HTERT RPE-1 (cell line): ENCODE data around the gene TBC1D7.

ENCODE experiments used
- in situ Hi-C: fragments of 300-500 bp; cut with MboI; formaldehyde crosslinking; loops from 4 replicates; pipeline ENCODE4 v1.14.3; 2020; ENCODE audit warnings: low sequenced_read_pairs

Gene TBC1D7

DNA sequence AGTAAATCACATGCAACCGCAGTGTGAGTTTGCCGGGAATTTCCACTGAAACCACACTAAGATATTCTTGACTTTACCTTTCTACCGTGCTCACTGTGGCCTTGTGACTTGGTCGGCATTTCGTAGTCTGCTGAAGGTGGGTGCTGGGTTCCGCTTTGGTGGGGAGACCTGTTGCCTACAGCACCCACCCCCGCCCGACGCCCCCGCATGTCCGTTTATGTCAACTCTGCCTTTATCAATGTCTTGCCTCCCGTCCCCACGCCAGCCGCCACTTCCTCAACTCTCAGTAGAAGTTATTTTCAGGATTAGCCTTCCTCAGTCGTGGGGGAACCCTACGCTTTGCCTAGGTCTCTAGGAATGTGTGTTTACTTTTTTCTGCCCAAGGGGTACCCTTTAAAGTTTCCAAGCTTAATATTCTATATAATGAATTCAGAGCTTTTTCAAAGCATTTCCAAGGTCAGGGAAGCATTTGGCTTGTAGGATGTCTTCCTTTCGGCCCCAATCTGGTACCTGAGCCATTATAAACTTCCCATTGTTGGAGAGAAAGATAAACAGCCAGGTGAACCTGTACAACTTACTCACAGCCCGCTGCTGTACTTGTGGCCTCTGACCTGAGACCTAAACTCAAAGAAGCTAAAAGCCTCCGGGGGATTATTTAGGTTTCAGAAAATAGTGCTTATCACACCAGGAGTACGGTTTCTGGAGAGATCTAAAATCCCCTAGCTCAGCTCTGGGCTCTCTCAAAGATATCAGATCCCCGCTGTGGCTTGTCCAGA, 54.2 kb downstream of the TBC1D7 start:
- in situ Hi-C loops = no loop called here

DNA sequence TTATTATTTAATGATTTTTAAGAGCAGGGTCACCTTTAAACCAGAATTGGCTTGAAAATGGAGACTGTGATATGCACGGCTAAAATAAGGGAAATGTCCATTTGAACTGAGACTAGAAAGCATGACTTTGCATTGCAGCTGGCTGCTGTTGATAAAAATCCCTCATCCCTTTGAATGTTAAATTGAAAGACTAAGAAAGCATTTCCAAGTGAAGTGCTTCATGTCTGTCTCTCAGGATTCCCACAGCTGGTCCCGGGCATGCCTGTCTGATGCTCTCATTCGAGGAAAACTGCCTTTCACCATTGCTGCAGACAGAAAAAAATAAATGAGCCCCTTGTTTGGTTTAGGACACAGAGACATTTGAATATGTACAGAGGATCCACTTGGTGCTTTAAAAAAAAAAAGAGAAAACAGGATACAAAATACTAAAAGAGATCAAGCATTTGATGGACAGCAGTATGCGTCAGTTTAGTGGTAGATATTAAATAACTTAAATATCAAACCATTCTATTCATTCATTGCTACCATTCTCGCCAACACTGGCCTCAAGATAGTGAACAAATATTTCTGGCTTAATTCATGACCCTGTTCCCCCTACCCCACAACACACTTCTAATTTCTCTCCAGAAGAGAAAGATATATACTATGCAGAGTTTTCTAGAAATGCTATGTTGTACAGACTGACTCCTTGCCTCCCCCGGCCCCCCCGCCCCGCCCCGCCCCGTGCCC, 55.0 kb downstream of the TBC1D7 start:
- in situ Hi-C loops = no loop called here

DNA sequence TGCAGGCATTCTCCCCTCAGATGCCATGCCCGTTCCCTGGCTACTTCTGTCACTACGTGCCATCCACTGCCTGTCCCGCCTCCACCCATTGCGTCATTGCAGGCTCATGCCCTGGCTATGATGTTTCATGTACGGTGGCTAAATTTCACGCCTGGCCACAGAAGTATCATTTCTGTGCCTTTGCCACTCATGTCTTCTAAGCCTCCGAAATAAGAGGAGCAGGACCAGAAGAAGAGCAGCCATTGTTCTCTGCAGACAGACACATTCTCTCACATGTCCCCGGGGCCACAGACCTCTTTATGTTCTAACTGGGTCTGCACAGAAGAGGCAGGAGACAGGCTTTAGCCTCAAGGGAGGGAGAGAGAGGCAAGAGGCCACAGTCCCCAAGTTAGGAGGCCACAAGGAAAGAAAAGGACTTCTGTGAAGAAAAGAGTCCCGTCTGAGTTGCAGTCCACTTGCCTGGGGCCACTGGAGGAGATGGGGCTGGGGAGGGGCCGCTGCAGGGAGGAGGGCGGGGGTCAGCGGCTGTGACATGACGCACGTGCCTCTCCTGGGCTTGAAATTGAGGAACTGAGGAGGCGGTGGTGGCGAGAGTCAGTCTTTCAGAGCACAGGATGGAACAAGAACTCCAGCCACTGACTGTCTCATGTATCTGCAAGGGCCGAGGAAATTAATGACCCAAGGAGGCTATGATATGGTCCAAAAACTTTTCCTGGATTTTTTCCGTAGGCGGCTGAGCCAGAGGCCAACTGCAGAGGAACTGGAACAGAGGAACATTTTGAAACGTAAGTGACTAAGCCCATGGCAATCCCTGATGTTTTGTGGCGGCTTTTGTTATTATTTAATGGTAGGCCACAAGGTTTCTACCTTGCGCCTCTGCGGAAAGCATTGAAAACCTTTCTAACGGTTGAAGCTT, 55.9 kb downstream of the TBC1D7 start:
- in situ Hi-C loops = no loop called here

DNA sequence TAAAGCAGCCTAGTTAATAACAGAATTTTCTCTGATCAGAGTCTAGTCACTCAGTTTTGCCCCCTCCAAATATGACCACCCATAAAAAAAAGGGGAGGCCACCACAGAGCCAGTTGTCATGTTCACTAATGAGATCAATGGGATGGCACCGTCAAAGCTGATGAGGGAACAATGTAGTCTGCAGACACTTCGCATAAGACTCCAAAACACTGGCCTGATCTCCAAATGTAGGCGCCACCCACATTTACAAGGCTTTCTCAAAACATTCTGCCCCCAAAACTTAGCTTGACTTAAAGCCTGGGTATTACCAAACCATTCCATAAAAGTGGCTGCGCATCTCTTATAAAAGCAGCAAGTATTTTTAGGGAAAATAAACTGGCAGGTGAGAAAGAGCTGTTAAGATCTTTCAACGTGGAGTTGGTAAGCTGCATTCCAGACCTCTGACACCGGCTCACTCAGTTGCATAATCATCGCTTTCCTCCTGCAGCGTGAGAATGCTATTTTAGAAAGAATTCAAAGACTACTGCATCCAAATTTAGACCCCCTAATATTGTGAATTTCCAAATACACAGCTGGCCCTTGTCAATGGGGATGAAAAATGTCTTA, 59.3 kb downstream of the TBC1D7 start:
- in situ Hi-C loops = no loop called here

DNA sequence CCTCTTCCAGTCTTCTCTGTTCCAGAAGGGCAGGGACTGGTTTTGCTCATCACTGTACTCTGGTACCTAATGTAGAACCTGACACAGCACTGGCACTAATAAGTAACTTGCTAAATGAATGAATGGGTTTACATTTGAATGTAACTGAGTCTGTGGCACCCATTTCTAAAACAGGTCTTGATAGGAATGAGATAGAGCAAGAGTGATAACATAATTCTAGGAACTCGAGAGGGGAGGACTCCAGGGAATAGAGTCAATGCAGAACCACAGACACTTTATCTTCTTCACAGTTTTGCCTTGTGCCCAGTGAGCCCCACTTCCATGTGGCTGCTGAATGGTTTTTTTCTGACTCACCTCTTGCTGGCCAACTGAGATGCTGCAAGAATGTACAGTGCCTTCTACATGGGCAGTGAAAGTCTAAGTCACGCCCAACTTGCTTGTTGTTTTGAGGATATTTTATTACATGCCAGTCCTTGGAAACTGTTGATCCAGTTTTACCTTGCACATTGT, 61.1 kb downstream of the TBC1D7 start:
- in situ Hi-C loops = no loop called here

DNA sequence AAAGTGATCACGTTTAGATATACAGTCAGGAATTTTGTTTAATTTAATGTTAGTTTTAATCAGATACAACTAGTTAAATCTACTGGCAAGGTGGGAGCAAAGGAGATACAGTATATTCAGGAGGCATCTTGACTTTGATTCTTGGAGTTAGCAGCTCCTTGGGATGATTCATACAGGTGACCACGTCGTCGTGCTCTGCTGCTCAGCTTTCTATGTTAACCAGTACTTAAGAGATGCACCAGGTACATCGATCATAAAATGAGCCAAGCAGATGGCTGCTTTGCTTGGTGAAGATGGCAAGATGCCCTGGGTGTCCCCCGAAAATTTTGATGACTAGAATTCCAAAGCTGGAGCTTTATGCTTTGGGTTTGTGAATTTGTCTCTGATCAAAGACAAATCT, 64.7 kb downstream of the TBC1D7 start:
- in situ Hi-C loops = no loop called here

DNA sequence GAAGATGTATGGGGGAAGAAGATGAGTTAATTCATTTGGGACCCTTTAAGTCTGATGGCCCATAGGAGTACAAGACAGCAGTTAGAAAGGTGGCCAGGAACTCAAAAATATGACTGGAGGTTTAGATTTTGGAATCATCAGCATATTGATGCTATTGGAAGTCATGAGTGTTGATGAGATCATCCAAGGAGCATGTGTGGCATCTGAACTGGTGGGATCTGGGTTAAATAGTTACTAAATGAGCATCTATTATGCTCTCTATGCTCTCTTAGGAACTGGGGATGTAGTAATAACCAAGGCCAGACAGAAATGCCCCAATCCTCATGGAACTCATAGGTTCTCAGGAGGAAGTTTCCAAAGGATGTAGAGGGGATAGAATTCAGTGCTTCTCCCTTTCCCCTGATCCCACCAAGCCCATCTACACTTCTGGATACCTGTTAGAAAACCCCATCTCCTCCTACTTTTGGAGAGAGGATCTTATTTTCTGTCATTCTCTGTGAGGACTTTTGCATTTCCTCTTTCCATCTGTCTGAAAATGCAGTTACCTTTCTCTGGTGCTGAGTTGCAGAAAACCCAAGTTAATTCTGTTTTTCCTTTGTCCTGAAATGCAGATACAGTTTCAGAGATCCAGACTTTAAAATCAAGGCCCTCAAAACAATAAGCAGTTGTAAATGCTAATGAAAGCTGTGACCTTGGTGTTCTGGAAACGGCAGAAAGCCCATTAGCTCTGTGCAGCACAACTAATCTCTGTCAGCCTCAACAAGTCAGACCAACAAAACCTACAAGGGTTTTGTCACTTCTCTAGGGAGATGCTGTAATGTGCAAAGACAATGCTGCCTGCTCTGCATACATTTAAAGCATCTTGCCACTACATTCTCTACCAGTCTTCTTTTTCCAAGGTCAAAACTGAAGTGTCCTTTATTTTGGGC, 65.8 kb downstream of the TBC1D7 start:
- in situ Hi-C loops = no loop called here

DNA sequence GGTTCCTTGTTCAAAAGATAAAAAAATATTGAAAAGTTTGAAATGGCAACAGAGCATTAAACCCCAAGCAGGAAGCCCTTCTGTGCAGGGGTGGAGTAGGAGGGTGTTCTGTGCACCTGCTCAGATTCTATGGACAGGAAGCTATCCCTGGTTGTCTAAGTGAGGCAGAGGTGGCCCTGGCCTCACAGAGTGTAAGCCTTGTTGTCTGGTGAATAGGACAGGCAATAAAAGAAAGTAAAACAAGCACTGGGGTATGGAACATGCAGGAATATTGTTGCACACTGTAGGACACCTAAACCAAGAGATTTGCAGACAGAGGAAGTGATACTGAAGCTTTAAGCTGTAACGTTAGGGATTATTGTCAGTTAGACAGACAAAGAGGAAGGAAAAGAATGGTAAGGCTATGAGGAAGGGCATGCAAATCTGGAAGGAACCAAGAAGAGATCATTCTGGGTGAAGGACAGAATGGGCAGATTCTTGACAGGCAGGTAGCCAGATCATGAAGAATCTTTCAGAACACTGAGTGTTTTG, 66.8 kb downstream of the TBC1D7 start:
- in situ Hi-C loops = no loop called here

DNA sequence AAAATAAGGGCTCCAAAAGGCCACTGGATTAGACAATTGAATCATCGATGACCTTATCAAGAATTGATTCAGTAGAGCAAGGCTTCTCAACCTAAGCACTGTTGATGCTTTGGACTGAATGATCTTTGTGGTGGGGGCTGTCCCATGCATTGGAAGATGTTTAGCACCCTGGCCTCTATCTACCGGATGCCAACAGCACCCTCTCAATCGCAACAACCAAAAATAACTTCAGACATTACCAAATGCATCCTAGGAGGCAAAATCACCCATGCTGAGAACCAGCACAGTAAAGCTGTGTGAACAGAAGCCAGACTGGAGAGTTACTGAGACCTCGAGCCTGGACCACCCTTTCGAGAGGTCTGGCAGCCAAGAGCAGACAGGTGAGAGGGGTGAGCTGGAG, 67.5 kb downstream of the TBC1D7 start:
- in situ Hi-C loops = no loop called here

DNA sequence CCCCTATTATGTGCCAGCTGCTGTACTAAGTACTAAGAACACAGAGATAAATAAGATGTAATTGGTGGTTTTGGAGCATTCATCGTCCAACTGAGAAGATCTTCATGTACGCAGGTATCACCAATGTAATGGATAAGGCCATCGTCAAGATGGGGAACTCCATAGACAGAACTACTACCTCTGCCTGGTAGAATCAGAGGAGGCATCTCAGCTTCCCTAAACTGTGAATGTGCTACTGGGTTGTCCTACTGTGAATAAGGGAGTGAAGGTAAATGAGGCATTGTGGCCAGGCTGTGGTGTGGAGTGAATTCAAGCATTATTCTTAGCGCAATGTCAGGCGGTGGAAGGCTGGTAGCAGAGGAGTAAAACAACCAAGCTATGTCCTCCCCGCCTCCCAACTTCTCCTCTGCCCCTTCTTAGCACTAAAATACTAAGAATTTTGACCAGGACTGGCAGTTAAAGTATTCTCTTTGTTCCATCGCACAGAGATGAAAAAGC, 68.2 kb downstream of the TBC1D7 start:
- in situ Hi-C loops = no loop called here

DNA sequence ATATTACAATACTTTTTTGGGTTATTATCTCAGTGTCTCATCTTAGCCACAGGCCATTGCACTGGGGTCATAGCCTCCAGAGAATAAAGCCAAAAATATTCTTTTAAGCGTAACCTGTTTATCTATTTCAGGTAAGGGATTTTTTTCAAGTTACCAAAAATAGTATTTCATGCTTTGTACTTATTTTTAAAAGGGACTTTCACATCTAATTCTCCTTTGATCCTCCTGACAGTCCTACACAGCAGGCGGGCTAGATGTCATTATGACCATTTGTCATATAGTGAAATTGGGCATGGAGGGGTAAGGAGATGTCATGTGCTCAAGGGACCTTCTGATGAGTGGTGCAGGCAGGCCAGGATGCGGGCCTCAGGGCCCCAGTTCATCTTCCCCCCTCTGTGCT, 68.9 kb downstream of the TBC1D7 start:
- in situ Hi-C loops = no loop called here

DNA sequence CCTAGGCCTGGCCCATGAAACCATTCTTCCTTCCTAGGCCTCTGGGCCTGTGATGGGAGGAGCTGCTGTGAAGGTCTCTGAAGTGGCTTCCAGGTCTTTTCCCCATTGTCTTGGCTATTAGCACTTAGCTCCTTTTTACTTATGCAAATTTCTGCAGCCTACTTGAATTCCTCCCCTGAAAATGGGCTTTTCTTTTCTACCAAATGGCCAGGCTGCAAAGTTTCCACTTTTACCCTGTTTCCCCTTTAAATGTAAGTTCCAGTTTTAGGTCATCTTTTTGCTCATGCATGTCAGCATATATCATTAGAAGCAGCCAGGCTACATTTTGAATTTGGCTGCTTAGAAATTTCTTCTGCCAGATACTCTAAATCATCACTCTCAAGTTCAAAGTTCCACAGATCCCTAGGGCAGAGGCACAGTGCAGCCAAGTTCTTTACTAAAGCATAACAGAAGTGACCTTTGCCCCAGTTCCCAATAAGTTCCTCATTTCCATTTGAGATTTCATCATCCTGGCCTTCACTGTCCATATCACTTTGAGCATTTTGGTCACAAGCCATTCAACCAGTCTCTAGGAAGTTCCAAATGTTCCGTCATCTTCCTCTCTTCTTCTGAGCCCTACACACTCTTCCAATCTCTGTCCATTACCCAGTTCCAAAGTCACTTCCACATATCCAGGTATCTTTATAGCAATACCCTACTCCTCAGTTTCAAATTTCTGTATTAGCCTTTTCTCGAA, 71.9 kb downstream of the TBC1D7 start:
- in situ Hi-C loops = no loop called here
